GM10266 (cell line): ENCODE results near the gene PRKD3.
A peak's percentile ranks its signal among the peaks of the same experiment; 100 is the strongest.
"Not testable (repeated sequence)": the region's sequence is repeated elsewhere in the genome, so short reads cannot be mapped to it uniquely, and the experiment has no call there.

Experiments used
- DNase-seq: peaks from one replicate; pipeline ENCODE4 v3.0.0; 2012; ENCODE audit errors: extremely low spot score
- CTCF ChIP-seq: IDR thresholded peaks from 2 replicates; pipeline ENCODE4 v1.5.1; 2012; ENCODE audit warnings: mild to moderate bottlenecking, low read depth; ENCODE audit not compliant: control insufficient read depth, insufficient read depth; ENCODE audit errors: missing control alignments

Gene PRKD3

GRCh38 chr2:37300578-37300977 lies 24.1 kb downstream of the PRKD3 start:
- TF ChIP-seq CTCF = no peak
- no peak for DNase-seq

DNA sequence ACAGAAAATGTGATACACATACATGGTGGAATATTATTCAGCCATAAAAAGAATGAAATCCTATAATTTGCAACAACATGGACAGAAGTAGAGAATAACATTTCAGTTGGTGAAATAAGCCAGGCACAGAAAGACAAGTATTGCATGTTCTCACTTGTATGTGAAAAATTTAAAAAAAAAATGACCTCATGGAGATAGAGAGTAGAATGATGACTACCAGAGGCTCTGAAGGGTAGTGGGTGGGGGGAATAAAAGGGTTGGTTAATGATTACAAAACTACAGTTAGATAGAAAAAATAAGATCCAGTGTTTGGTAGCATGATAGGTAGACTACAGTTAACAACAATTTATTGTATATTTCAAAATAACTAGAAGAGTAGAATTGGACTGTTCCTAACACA lies 24.5 kb downstream of the PRKD3 start:
- TF ChIP-seq CTCF = no peak
- DNase-seq = no peak

- no peak for DNase-seq
- TF ChIP-seq CTCF = no peak
Measured at GRCh38 chr2:37297632-37298031, 27.0 kb downstream of the PRKD3 start.

GRCh38 chr2:37295469-37296073 lies 29.1 kb downstream of the PRKD3 start:
- TF ChIP-seq CTCF = no peak
- no peak for DNase-seq

- not testable (repeated sequence) for DNase-seq
Measured at GRCh38 chr2:37294858-37295257, 29.8 kb downstream of the PRKD3 start.

- TF ChIP-seq CTCF = no peak
- DNase-seq = no peak
Measured at GRCh38 chr2:37291680-37292079, 33.0 kb downstream of the PRKD3 start.

DNA sequence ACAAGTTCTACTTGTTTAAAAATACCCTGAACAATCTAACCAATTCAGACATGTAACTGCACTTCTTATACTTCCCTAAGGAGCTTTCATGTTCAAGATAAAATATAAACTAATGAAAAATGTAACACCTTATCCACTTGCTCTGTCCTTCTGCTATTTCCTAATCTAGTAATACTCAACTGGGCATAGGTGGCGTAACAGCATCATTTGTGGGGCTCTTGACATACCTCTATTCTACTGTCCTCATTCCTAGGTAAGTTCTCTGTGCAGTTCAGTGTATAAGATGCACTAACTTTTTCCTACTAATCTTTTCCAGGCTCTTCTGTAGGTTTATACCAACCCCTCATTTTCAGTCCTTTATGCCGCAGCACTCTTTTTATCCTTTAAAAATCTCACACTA lies 36.7 kb downstream of the PRKD3 start:
- peak; percentile 11 for DNase-seq
- TF ChIP-seq CTCF = no peak

DNA sequence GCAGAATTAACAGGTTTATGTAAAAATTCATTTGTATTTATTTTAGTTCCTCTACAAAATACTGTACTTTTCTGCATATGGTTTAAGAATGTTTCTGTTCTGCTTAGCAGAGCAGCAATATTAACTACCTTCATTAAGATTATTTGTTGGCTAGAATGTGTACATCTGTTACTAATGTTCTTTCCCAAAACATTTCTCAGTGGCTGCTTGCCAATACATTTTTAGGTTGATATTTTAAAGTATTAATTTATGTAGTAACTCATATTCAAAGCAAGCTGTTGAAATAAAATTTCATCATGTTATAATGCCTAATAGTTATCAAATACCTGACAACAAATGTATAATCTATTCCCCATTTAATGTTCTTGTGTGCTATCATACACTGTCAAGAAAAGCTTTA lies 40.3 kb downstream of the PRKD3 start:
- no peak for TF ChIP-seq CTCF
- DNase-seq = no peak
